H1 (cell line): ENCODE results near the gene CASQ2. TPM values are rescaled to one million over a fixed set of nuclear protein-coding genes. Genes with fewer than 3 reads are reported as not detected.

ENCODE experiments used
- CTCF ChIA-PET: fragments of 300-600 bp; sonication (Branson Sonifier 250); formaldehyde crosslinking; loops from one replicate; lab custom pipeline; 2021; ENCODE audit not compliant: partially characterized antibody; lab: Charles Lee
- POLR2A ChIA-PET: fragments of 300-600 bp; sonication (Branson Sonifier 250); formaldehyde crosslinking; loops from one replicate; lab custom pipeline; 2021; ENCODE audit warnings: inconsistent platforms; ENCODE audit not compliant: partially characterized antibody; lab: Charles Lee
- DNase-seq, 2 experiments: peaks; one replicate each; pipeline versions ENCODE4 v3.0.0 to v3.0.0-alpha.2; 2010 to 2022; ENCODE audit warnings: low spot score in 2 of 2, low read depth in 1 of 2, mixed read lengths in 1 of 2
- FAIRE-seq: peaks from 2 replicates; lab custom pipeline; 2011; peaks lifted over from hg19 to GRCh38; lab: Jason Lieb, UNC
- H2AFZ ChIP-seq: 2 replicates; pipeline ENCODE4 v1.8.1; 2012; ENCODE audit warnings: low read length, inconsistent platforms
- H2AK5ac ChIP-seq: 2 replicates; pipeline ENCODE4 v1.6.1; 2013; ENCODE audit warnings: low read depth, low read length
- H2BK120ac ChIP-seq: replicated peaks from 2 replicates; pipeline ENCODE3; 2013; ENCODE audit warnings: low read depth, low read length, inconsistent platforms
- H2BK12ac ChIP-seq: 2 replicates; pipeline ENCODE4 v1.6.1; 2013; ENCODE audit warnings: low read depth, low read length
- H2BK15ac ChIP-seq: 2 replicates; pipeline ENCODE4 v1.6.1; 2013; ENCODE audit warnings: low read length
- H2BK20ac ChIP-seq: 2 replicates; pipeline ENCODE4 v1.6.1; 2013; ENCODE audit warnings: low read length
- H2BK5ac ChIP-seq: 2 replicates; pipeline ENCODE4 v1.6.1; 2013; ENCODE audit warnings: low read depth, low read length
- H3K14ac ChIP-seq: 2 replicates; pipeline ENCODE4 v1.6.1; 2013; ENCODE audit warnings: inconsistent platforms; ENCODE audit not compliant: insufficient read length
- H3K18ac ChIP-seq: 2 replicates; pipeline ENCODE4 v1.6.1; 2013; ENCODE audit warnings: low read length; ENCODE audit errors: extremely low read depth
- H3K23ac ChIP-seq: 2 replicates; pipeline ENCODE4 v1.6.1; 2013; ENCODE audit warnings: inconsistent platforms; ENCODE audit not compliant: insufficient read length
- H3K23me2 ChIP-seq: 2 replicates; pipeline ENCODE4 v1.6.1; 2013; ENCODE audit warnings: low read depth, low read length
- H3K27ac ChIP-seq: 2 replicates; pipeline ENCODE4 v1.6.1; 2011; ENCODE audit warnings: low read depth, low read length, inconsistent platforms
- H3K27me3 ChIP-seq, 4 experiments: replicated peaks in 1 of 4; 1 replicate in 1 of 4; 2 replicates in 3 of 4; pipeline versions ENCODE4 v1.6.1 to v1.8.1; 2011 to 2013; ENCODE audit warnings: low read length in 3 of 4, mild to moderate bottlenecking in 3 of 4, inconsistent platforms in 2 of 4, mixed read lengths in 2 of 4, moderate library complexity in 1 of 4; ENCODE audit not compliant: control insufficient read depth in 3 of 4, insufficient read depth in 3 of 4; ENCODE audit errors: extremely low read depth in 1 of 4
- H3K36me3 ChIP-seq, 4 experiments: 2 replicates each; pipeline versions ENCODE4 v1.6.1 to v1.8.1; 2011 to 2013; ENCODE audit warnings: mild to moderate bottlenecking in 4 of 4, low read length in 3 of 4, moderate library complexity in 2 of 4, control low read depth in 1 of 4, inconsistent platforms in 1 of 4; ENCODE audit not compliant: insufficient read depth in 4 of 4, control insufficient read depth in 2 of 4
- H3K4ac ChIP-seq: replicated peaks from 2 replicates; pipeline ENCODE3; 2013; ENCODE audit warnings: low read length, low read depth, mixed read lengths, inconsistent platforms; ENCODE audit not compliant: insufficient read length
- H3K4me1 ChIP-seq, 4 experiments: replicated peaks in 1 of 4; 1 replicate in 1 of 4; 2 replicates in 3 of 4; pipeline versions ENCODE4 v1.6.1 to v1.8.1; 2011 to 2013; ENCODE audit warnings: low read length in 3 of 4, inconsistent platforms in 2 of 4, mixed read lengths in 1 of 4; ENCODE audit not compliant: insufficient read depth in 4 of 4, control insufficient read depth in 3 of 4
- H3K4me2 ChIP-seq, 2 experiments: 2 replicates each; pipeline versions ENCODE4 v1.6.1 to v1.8.1; 2011 to 2013; ENCODE audit warnings: low read depth in 2 of 2, low read length in 2 of 2, control low read depth in 1 of 2, inconsistent platforms in 1 of 2, mild to moderate bottlenecking in 1 of 2; ENCODE audit not compliant: insufficient read depth in 1 of 2
- H3K4me3 ChIP-seq, 4 experiments: fragments of 200-600, 300-600 bp in 1 of 4; sonication (generic), shearing (Covaris generic), sonication (Bioruptor Twin) in 1 of 4; 2 replicates each; pipeline versions ENCODE4 v1.5.1 to v1.8.1; 2011 to 2016; ENCODE audit warnings: low read length in 4 of 4, low read depth in 3 of 4, control low read depth in 2 of 4, inconsistent platforms in 2 of 4, mild to moderate bottlenecking in 2 of 4, mixed read lengths in 1 of 4, moderate library complexity in 1 of 4; ENCODE audit not compliant: insufficient read depth in 2 of 4; ENCODE audit errors: extremely low read depth in 1 of 4
- H3K56ac ChIP-seq: replicated peaks from 2 replicates; pipeline ENCODE3; 2013; ENCODE audit warnings: low read depth, mild to moderate bottlenecking, mixed read lengths, low read length, inconsistent platforms; ENCODE audit not compliant: insufficient read length
- H3K79me1 ChIP-seq: 2 replicates; pipeline ENCODE4 v1.6.1; 2013; ENCODE audit warnings: low read depth, low read length, control low read depth
- H3K79me2 ChIP-seq, 2 experiments: 2 replicates each; pipeline versions ENCODE4 v1.6.1 to v1.8.1; 2012 to 2013; ENCODE audit warnings: low read length in 2 of 2, mild to moderate bottlenecking in 2 of 2, inconsistent platforms in 1 of 2; ENCODE audit not compliant: insufficient read depth in 2 of 2, control insufficient read depth in 1 of 2
- H3K9ac ChIP-seq, 4 experiments: replicated peaks in 1 of 4; 1 replicate in 1 of 4; 2 replicates in 3 of 4; pipeline versions ENCODE4 v1.6.1 to v1.8.1; 2011 to 2013; ENCODE audit warnings: low read depth in 3 of 4, low read length in 3 of 4, control low read depth in 2 of 4, mild to moderate bottlenecking in 2 of 4, moderate library complexity in 2 of 4, inconsistent platforms in 1 of 4; ENCODE audit errors: extremely low read depth in 1 of 4
- H3K9me3 ChIP-seq, 2 experiments: 2 replicates each; pipeline versions ENCODE4 v1.6.1 to v1.8.1; 2012 to 2013; ENCODE audit warnings: mild to moderate bottlenecking in 2 of 2, moderate library complexity in 2 of 2, control low read depth in 1 of 2, inconsistent platforms in 1 of 2, low read depth in 1 of 2, low read length in 1 of 2, mixed read lengths in 1 of 2; ENCODE audit not compliant: insufficient read depth in 2 of 2
- H4K20me1 ChIP-seq, 2 experiments: replicated peaks in 1 of 2; 2 replicates each; pipeline versions ENCODE3 to v1.8.1; 2011 to 2013; ENCODE audit warnings: inconsistent platforms in 2 of 2, low read length in 2 of 2, mild to moderate bottlenecking in 1 of 2; ENCODE audit not compliant: insufficient read depth in 2 of 2, control insufficient read depth in 1 of 2
- H4K5ac ChIP-seq: 2 replicates; pipeline ENCODE4 v1.6.1; 2013; ENCODE audit warnings: low read length, low read depth, mixed read lengths, inconsistent platforms; ENCODE audit not compliant: insufficient read length
- H4K8ac ChIP-seq: 2 replicates; pipeline ENCODE4 v1.8.0; 2013; ENCODE audit warnings: mild to moderate bottlenecking, moderate library complexity, low read length, inconsistent platforms; ENCODE audit not compliant: insufficient read depth; ENCODE audit errors: extremely low read depth
- H4K91ac ChIP-seq: replicated peaks from 2 replicates; pipeline ENCODE3; 2013; ENCODE audit warnings: low read length, mixed read lengths, inconsistent platforms; ENCODE audit not compliant: insufficient read length
- TBP ChIP-seq: IDR thresholded peaks from 2 replicates; pipeline ENCODE4 v1.6.1; 2011; ENCODE audit warnings: low read depth, low read length, improper control_type of control experiment
- USF2 ChIP-seq: IDR thresholded peaks from 2 replicates; pipeline ENCODE4 v1.6.1; 2011; ENCODE audit warnings: low read length, improper control_type of control experiment
- WGBS, 2 experiments: shearing (Covaris generic) in 1 of 2; methylation state at CpG; one replicate each; pipeline versions ENCODE4 v1.1.6 to v1.1.7; 2013 to 2015; ENCODE audit warnings: low lambda C conversion rate in 2 of 2, mixed read lengths in 2 of 2, inconsistent platforms in 1 of 2, low coverage in 1 of 2, missing lambda C conversion rate in 1 of 2; ENCODE audit not compliant: insufficient replicate concordance in 2 of 2, insufficient coverage in 1 of 2, insufficient read length in 1 of 2; ENCODE audit errors: extremely low coverage in 1 of 2, missing lambda C conversion rate in 1 of 2; 5-methylcytosine and 5-hydroxymethylcytosine counted together
- polyA plus RNA-seq, 7 experiments: library from polyadenylated mRNA; depleted of rRNA in 3 of 7; stranded (reverse) in 5 of 7; unstranded in 2 of 7; fragments of >200 nt in 5 of 7; fragments of 200-250 nt in 2 of 7; gene quantifications; 1 replicate in 5 of 7; 2 replicates in 1 of 7; 4 replicates in 1 of 7; pipeline versions ENCODE4 v1.2.1 to v1.2.3, GENCODE V29; 2011 to 2013; ENCODE audit warnings: missing spikeins in 2 of 7, mixed read lengths in 2 of 7
- total RNA-seq: library from RNA; stranded (reverse); fragmentation: NEBNext Ultra II Directional; extraction: Animal tissue kit (Norgen Biotek cat#: 25700); gene quantifications from 2 replicates; pipeline ENCODE4 v1.2.1, GENCODE V29; 2021

Gene CASQ2
- total and polyA plus RNA-seq, 2 of the 8 experiments (the other 6 are each of a cell fraction or from before 2014, with no cell fraction given) = not detected

- WGBS, 2 experiments = 94% methylated on average over 3 of the region's 3 CpGs; no CpG with 5 or more reads in 1 of the 2 experiments
- CTCF ChIA-PET = interaction anchor here (1.6 to 16.1 kb wide), 6 partner anchors 8 to 625 kb away, joined by 4 to 370 read pairs (median 28); no protein-coding TSS in a partner anchor
Observed at GRCh38 chr1:115762779-115763178, 5.7 kb downstream of the CASQ2 start.

More at GRCh38 chr1:115762779-115763178, 5.7 kb downstream of the CASQ2 start:
- Histone ChIP-seq H4K91ac (no peak overlapping the region), H3K9ac (no peak overlapping the region), H4K5ac (no peak overlapping the region), H2BK5ac (no peak overlapping the region), H3K23me2 (no peaks in the 10 kb centered on the region), H2BK20ac (no peak overlapping the region), H3K4me3 (no peak overlapping the region), H3K27ac (no peak overlapping the region), H4K20me1 (no peaks in the 10 kb centered on the region), H3K9me3 (no peaks in the 10 kb centered on the region; a peak in 1 of 4 replicates), H2AFZ (no peak overlapping the region), H3K18ac (no peak overlapping the region), H3K36me3 (no peaks in the 10 kb centered on the region), H3K4me2 (no peak overlapping the region), H4K8ac (no peak overlapping the region), H3K4ac (no peak overlapping the region), H3K27me3 (no peaks in the 10 kb centered on the region), H2AK5ac (no peak overlapping the region), H2BK12ac (no peak overlapping the region), H3K14ac (no peak overlapping the region), H3K56ac (no peak overlapping the region), H2BK120ac (no peak overlapping the region), H3K4me1 (no peaks in the 10 kb centered on the region), H3K23ac (no peak overlapping the region), H3K79me1 (no peaks in the 10 kb centered on the region), H3K79me2 (no peaks in the 10 kb centered on the region), H2BK15ac (no peak overlapping the region)
- DNase-seq (no peak), FAIRE-seq (no peak)
- POLR2A ChIA-PET = no interaction called here
- peak; percentile 34; the same call in 1 of the 2 replicates for TF ChIP-seq USF2
- no peak for TF ChIP-seq TBP
